Smooth muscle cell (in vitro differentiated cells): Measurements from ENCODE around the gene SERPINB4. TPM values are rescaled to one million over a fixed set of nuclear protein-coding genes. Genes with fewer than 3 reads are reported as not detected.

Experiments
- DNase-seq: peaks from one replicate; lab custom pipeline; 2025; ENCODE audit not compliant: unreplicated experiment; lab: John Stamatoyannopoulos, UW
- H2AFZ ChIP-seq: fragments of 200-600 bp; sonication (generic); 2 replicates; pipeline ENCODE4 v1.6.0; 2016; ENCODE audit warnings: antibody characterized with exemption, low read depth, mild to moderate bottlenecking
- H3F3A ChIP-seq: fragments of 200-600 bp; sonication (generic); 2 replicates; pipeline ENCODE4 v1.6.0; 2017; ENCODE audit warnings: antibody characterized with exemption, low read depth
- H3K27ac ChIP-seq: fragments of 200-600 bp; sonication (generic); 2 replicates; pipeline ENCODE4 v1.5.1; 2016; ENCODE audit warnings: low read depth, mild to moderate bottlenecking
- H3K27me3 ChIP-seq: fragments of 200-600 bp; sonication (generic); 2 replicates; pipeline ENCODE4 v1.6.1; 2016; ENCODE audit warnings: low read depth, mild to moderate bottlenecking
- H3K36me3 ChIP-seq: fragments of 200-600 bp; sonication (generic); 2 replicates; pipeline ENCODE4 v1.5.1; 2016; ENCODE audit warnings: low read depth
- H3K4me1 ChIP-seq: fragments of 200-600 bp; sonication (generic); 2 replicates; pipeline ENCODE4 v1.5.1; 2016; ENCODE audit warnings: low read depth
- H3K4me2 ChIP-seq: fragments of 200-600 bp; sonication (generic); 2 replicates; pipeline ENCODE4 v1.6.0; 2016; ENCODE audit warnings: mild to moderate bottlenecking
- H3K4me3 ChIP-seq: fragments of 200-600 bp; sonication (generic); 2 replicates; pipeline ENCODE4 v1.5.1; 2016; ENCODE audit warnings: mild to moderate bottlenecking
- H3K79me2 ChIP-seq: fragments of 200-600 bp; sonication (generic); 2 replicates; pipeline ENCODE4 v1.6.0; 2016; ENCODE audit warnings: low read depth, mild to moderate bottlenecking
- H3K9ac ChIP-seq: fragments of 200-600 bp; sonication (generic); 2 replicates; pipeline ENCODE4 v1.6.0; 2016; ENCODE audit warnings: low read depth
- H3K9me3 ChIP-seq: fragments of 200-600 bp; sonication (generic); replicated peaks from 2 replicates; pipeline ENCODE4 v1.5.1; 2016; ENCODE audit warnings: low read depth
- H4K20me1 ChIP-seq: fragments of 200-600 bp; sonication (generic); 2 replicates; pipeline ENCODE4 v1.6.0; 2016; ENCODE audit warnings: low read depth
- WGBS: methylation state at CpG from one replicate; pipeline ENCODE4 v1.1.7; 2016; ENCODE audit warnings: low lambda C conversion rate; 5-methylcytosine and 5-hydroxymethylcytosine counted together
- polyA plus RNA-seq: library from polyadenylated mRNA; unstranded; fragments of >200 nt; fragmentation: Nextera tagmentation; extraction: Ambion mirVana; gene quantifications from 2 replicates; pipeline ENCODE4 v1.2.1, GENCODE V29; 2016
- total RNA-seq: library from RNA; depleted of rRNA; stranded (reverse); fragments of >200 nt; gene quantifications from 2 replicates; pipeline ENCODE4 v1.2.3, GENCODE V29; 2014
- TF ChIP-seq, protein P1 (sequence below): fragments of 200-600 bp; sonication (generic); IDR thresholded peaks from 2 replicates; pipeline ENCODE4 v1.5.1; 2017; ENCODE audit warnings: borderline replicate concordance, mild to moderate bottlenecking, antibody characterized with exemption; ENCODE audit not compliant: insufficient read depth, poor library complexity, severe bottlenecking

Gene SERPINB4
- total and polyA plus RNA-seq, 2 experiments from 2014 or later: 1.7 to 11.1 TPM

DNA sequence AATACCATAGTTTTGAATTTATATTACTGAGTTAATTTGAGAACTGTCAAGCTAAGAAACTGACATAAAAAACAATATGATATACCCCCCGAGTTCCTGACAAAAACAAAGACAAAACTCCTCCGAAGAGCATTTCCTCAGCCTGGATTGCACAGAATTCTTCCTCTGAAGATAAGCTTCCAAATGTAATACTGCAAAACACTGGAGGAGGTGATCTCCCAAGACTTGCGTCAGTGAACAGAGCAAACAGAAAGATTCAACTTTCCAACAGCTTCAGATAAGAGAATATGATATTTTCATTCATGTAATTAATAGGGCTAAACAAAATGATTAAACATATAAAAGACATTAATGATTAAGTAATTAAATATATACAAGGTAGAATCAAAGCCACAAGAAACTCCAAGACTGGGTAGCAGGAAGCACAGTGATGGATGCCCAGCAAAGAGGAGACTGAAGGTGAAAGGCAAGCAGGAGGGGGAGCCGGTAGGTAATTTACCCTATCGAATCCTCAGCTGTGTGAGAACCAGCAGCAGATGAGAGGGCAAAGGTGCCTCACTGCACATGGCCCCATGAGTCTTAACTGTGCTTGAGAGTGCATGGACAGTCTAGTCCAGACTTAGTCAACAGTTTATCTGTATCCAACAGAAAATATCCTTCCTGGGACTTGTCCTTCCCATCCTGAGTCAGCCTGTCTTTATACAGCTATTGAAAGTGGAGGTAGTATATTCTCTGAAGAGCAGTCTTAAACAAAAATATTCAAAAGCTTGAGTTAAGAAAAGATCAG lies 36.0 kb upstream of the SERPINB4 start:
- no peaks in the 10 kb centered on the region for H3K79me2 ChIP-seq
- no peak overlapping the region for H2AFZ ChIP-seq
- H3K9me3 ChIP-seq: no peaks in the 10 kb centered on the region
- H3K4me3 ChIP-seq: no peak overlapping the region
- TF ChIP-seq, protein P1, sequence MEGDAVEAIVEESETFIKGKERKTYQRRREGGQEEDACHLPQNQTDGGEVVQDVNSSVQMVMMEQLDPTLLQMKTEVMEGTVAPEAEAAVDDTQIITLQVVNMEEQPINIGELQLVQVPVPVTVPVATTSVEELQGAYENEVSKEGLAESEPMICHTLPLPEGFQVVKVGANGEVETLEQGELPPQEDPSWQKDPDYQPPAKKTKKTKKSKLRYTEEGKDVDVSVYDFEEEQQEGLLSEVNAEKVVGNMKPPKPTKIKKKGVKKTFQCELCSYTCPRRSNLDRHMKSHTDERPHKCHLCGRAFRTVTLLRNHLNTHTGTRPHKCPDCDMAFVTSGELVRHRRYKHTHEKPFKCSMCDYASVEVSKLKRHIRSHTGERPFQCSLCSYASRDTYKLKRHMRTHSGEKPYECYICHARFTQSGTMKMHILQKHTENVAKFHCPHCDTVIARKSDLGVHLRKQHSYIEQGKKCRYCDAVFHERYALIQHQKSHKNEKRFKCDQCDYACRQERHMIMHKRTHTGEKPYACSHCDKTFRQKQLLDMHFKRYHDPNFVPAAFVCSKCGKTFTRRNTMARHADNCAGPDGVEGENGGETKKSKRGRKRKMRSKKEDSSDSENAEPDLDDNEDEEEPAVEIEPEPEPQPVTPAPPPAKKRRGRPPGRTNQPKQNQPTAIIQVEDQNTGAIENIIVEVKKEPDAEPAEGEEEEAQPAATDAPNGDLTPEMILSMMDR: no peak
- no peaks in the 10 kb centered on the region for H3F3A ChIP-seq
- H3K36me3 ChIP-seq: no peaks in the 10 kb centered on the region
- no peak for DNase-seq
- H3K27me3 ChIP-seq: no peaks in the 10 kb centered on the region
- H3K4me1 ChIP-seq: peaks cover 10% of the 10 kb centered on the region
- H3K4me2 ChIP-seq: no peak overlapping the region
- no peak overlapping the region for H3K9ac ChIP-seq
- WGBS: 84% methylated on average over 5 of the region's 5 CpGs
- no peak overlapping the region for H3K27ac ChIP-seq
- H4K20me1 ChIP-seq: no peaks in the 10 kb centered on the region

DNA sequence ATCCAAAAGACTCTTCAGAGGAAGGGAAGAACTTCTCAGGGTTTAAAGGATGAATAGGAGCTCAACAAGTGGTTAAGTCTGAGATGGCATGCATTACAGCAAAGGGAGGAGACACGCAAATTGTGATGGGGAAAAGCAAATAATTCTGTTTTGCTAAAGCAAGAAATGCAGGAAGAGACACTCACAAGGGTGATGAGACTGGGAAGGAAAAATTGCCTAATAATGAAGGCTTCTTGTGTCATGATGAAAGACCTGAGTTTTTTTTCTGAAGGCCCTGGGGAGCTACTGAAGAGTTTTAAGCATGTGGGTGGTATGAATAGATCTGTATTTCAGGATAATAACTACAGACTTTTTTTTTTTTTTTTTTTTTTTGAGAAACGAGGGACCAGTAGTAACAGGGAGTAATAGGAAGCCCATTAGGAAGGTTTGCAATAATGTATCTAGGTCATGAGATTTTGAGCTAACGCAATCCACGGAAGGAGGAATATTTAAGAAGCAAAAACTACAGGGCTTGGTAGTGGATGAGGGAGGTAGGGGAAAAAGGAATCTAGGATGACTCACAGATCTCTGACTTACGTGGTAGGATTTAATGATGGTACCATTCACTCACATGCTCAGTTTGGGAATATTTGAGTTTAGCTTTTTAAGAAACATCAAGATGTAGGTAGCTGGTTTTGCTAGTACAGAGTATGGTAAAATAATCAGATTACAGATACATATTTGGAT lies 33.6 kb upstream of the SERPINB4 start:
- no peak for DNase-seq
- H2AFZ ChIP-seq: no peak overlapping the region
- 55% methylated on average over 5 of the region's 5 CpGs for WGBS
- H3K4me1 ChIP-seq: no peaks in the 10 kb centered on the region
- H3K36me3 ChIP-seq: no peaks in the 10 kb centered on the region
- TF ChIP-seq, protein P1: no peak
- H4K20me1 ChIP-seq: no peaks in the 10 kb centered on the region
- peak overlapping the region; percentile 24 for H3K27ac ChIP-seq
- H3K27me3 ChIP-seq: no peaks in the 10 kb centered on the region
- H3F3A ChIP-seq: no peaks in the 10 kb centered on the region
- H3K4me2 ChIP-seq: no peak overlapping the region
- H3K9me3 ChIP-seq: no peaks in the 10 kb centered on the region
- no peaks in the 10 kb centered on the region for H3K79me2 ChIP-seq
- H3K4me3 ChIP-seq: no peak overlapping the region
- no peak overlapping the region for H3K9ac ChIP-seq

DNA sequence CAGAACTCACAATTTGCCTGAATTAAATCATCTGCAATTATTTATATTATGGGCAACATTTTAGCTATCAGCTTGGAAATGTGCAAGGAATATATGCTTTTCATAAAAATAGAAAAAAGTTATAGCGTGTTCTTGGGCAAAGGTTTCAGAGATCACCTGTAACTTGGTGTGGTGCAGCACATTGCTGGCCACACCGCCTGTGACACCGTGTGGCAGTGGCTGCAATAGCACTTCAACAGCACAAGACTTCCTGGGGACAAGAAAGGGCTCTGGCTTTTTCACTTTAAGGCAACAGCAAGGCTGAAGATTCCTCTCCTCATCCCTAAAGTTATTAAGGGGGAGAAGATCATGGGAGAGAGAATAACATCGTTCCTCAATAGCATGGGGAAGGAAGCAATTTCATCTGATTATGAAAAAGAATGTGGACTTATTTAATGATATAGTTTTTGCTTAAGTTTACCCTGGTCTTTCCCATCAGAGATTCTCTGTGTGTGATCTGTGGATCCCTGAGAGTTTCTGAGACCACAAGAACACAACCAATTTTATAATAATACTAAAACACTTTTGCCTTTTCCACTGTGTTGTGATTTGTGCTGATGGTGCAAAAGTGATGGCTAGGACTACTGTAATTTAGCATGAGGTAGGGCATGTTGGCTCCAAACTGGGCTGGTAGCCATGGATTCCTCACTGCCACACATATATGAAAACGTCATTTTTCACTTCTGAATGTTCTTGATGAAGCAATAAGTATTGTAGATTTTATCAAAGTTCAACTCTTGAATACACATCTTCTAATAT lies 32.7 kb upstream of the SERPINB4 start:
- Histone ChIP-seq H3K79me2 (no peaks in the 10 kb centered on the region), H3K4me2 (no peak overlapping the region), H3K27ac (peak overlapping the region; percentile 24), H4K20me1 (no peaks in the 10 kb centered on the region), H3K27me3 (no peaks in the 10 kb centered on the region), H3K4me1 (no peaks in the 10 kb centered on the region), H2AFZ (no peak overlapping the region), H3K9me3 (no peaks in the 10 kb centered on the region), H3K4me3 (no peak overlapping the region), H3K36me3 (no peaks in the 10 kb centered on the region), H3K9ac (no peak overlapping the region), H3F3A (no peaks in the 10 kb centered on the region)
- TF ChIP-seq, protein P1: no peak
- DNase-seq: no peak
- 30% methylated on average over 5 of the region's 5 CpGs for WGBS
